Measurements from ENCODE around the gene PBXIP1. TPM values are rescaled to one million over a fixed set of nuclear protein-coding genes. Genes with fewer than 3 reads are reported as not detected.

Gene PBXIP1
- total and polyA plus RNA-seq, 2 of the 13 experiments (the other 11 are each of a cell fraction or from before 2014, with no cell fraction given): 16.3 to 31.9 TPM

GRCh38 chr1:154961207-154962155 lies 5.6 kb upstream of the PBXIP1 start, which contains the start of gene PYGO2 (continued):
- TF ChIP-seq E2F2 (CRISPR knock-in tag; IDR thresholded peaks at IDR 0.05; ENCODE audit: borderline replicate concordance) (no peak), TOPORS (CRISPR knock-in tag; IDR thresholded peaks at IDR 0.05) (peak; percentile 60; the same call in 1 of the 2 replicates), DNMT3B (CRISPR knock-in tag; conservative IDR thresholded peaks at IDR 0.05) (no peak), ZNF558 (CRISPR knock-in tag; IDR thresholded peaks at IDR 0.05; ENCODE audit: borderline replicate concordance) (peak; percentile 44; the same call in 1 of the 2 replicates), ZNF33B (CRISPR knock-in tag; IDR thresholded peaks at IDR 0.05) (no peak; the same call in 1 of the 2 replicates), ZNF670 (CRISPR knock-in tag; IDR thresholded peaks at IDR 0.05; ENCODE audit: borderline replicate concordance) (peak; percentile 40; the same call in 1 of the 2 replicates), TCF7L2 (IDR thresholded peaks at IDR 0.05; ENCODE audit: low read depth, low read length) (no peak), NFKB2 (CRISPR knock-in tag; IDR thresholded peaks at IDR 0.05; ENCODE audit: borderline replicate concordance) (peak; percentile 25; the same call in 1 of the 2 replicates), NR3C1 (CRISPR knock-in tag; IDR thresholded peaks at IDR 0.05) (no peak), ZNF770 (CRISPR knock-in tag; IDR thresholded peaks at IDR 0.05) (peak; percentile 45; the same call in 1 of the 2 replicates), HBP1 (CRISPR knock-in tag; IDR thresholded peaks at IDR 0.05; ENCODE audit: low read depth) (no peak), NKX3-1 (CRISPR knock-in tag; IDR thresholded peaks at IDR 0.05) (peak; percentile 81; the same call in 1 of the 2 replicates), MYC (CRISPR knock-in tag; IDR thresholded peaks at IDR 0.05; ENCODE audit: borderline replicate concordance) (peak; percentile 69), HMGXB4 (CRISPR knock-in tag; IDR thresholded peaks at IDR 0.05; ENCODE audit: borderline replicate concordance in 1 of 2, low read depth in 1 of 2) (peak; percentile 41 to 96; a peak in 3 of 4 replicates), ZNF264 (CRISPR knock-in tag; IDR thresholded peaks at IDR 0.05) (peak; percentile 74; the same call in 1 of the 2 replicates), SNRNP70 (IDR thresholded peaks at IDR 0.05; ENCODE audit: low read depth, low read length) (no peak)
